KMS-11 (cell line): Measurements from ENCODE around the gene CSNK1G3.

Source experiments
- H2AFZ ChIP-seq: fragments of 200-600 bp; sonication (generic); 2 replicates; pipeline ENCODE4 v1.6.1; 2016; ENCODE audit warnings: antibody characterized with exemption, mixed run types, low read depth
- H3K27ac ChIP-seq: fragments of 200-600 bp; sonication (generic); 2 replicates; pipeline ENCODE4 v1.6.1; 2016; ENCODE audit warnings: mild to moderate bottlenecking, mixed run types
- H3K27me3 ChIP-seq: fragments of 200-600 bp; sonication (generic); 2 replicates; pipeline ENCODE4 v1.6.1; 2017; ENCODE audit warnings: mild to moderate bottlenecking, low read depth, mixed run types, moderate library complexity; ENCODE audit not compliant: insufficient read depth
- H3K36me3 ChIP-seq: fragments of 200-600 bp; sonication (generic); 2 replicates; pipeline ENCODE4 v1.6.1; 2017; ENCODE audit warnings: mild to moderate bottlenecking, mixed run types; ENCODE audit not compliant: insufficient read depth
- H3K4me1 ChIP-seq: fragments of 200-600 bp; sonication (generic); 2 replicates; pipeline ENCODE4 v1.6.1; 2016; ENCODE audit warnings: mild to moderate bottlenecking, low read depth, mixed run types; ENCODE audit not compliant: poor library complexity, severe bottlenecking
- H3K4me2 ChIP-seq: fragments of 200-600 bp; sonication (generic); 2 replicates; pipeline ENCODE4 v1.7.0; 2016; ENCODE audit warnings: mild to moderate bottlenecking, mixed run types
- H3K4me3 ChIP-seq: fragments of 200-600 bp; sonication (generic); IDR thresholded peaks from 2 replicates; pipeline ENCODE4 v1.6.1; 2017; ENCODE audit warnings: low read depth, low read length, mixed read lengths; ENCODE audit not compliant: insufficient read depth
- H3K79me2 ChIP-seq: fragments of 200-600 bp; sonication (generic); 2 replicates; pipeline ENCODE4 v1.6.1; 2016; ENCODE audit warnings: low read depth, mixed run types; ENCODE audit not compliant: insufficient read depth
- H3K9ac ChIP-seq: fragments of 200-600 bp; sonication (generic); 2 replicates; pipeline ENCODE4 v1.6.1; 2016; ENCODE audit warnings: mild to moderate bottlenecking, mixed run types
- H4K20me1 ChIP-seq: fragments of 200-600 bp; sonication (generic); 2 replicates; pipeline ENCODE4 v1.6.1; 2016; ENCODE audit warnings: mild to moderate bottlenecking, mixed run types; ENCODE audit not compliant: insufficient read depth
- TF ChIP-seq, protein P1 (sequence below): fragments of 200-600 bp; sonication (generic); conservative IDR thresholded peaks from 2 replicates; pipeline ENCODE4 v1.6.1; 2017; ENCODE audit warnings: low read depth, mild to moderate bottlenecking, antibody characterized with exemption, low read length, moderate library complexity, mixed read lengths

CSNK1G3 gene

DNA sequence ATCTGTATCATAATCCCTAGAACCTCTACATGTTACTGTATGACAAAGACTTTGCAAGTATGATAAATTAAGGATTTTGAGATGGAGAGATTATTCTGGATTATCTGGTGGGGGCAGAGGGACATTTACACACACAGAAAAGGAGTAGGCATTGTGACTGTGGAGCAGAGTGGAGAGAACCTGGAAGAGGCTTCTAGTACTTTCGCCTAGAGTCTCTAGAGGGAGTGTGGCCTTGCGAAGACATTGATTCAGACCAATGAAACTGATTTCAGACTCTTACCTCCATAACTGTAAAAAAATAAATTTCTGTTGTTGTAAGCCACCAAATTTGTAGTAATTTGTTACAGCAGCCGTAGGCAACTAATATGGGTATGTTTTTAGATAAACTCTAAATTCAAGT is 45.9 kb downstream of the CSNK1G3 start:
- no peaks in the 10 kb centered on the region for H3K36me3 ChIP-seq
- H2AFZ ChIP-seq: no peak overlapping the region
- no peak overlapping the region for H3K27ac ChIP-seq
- peaks cover 16% of the 10 kb centered on the region for H3K4me1 ChIP-seq
- TF ChIP-seq, protein P1, sequence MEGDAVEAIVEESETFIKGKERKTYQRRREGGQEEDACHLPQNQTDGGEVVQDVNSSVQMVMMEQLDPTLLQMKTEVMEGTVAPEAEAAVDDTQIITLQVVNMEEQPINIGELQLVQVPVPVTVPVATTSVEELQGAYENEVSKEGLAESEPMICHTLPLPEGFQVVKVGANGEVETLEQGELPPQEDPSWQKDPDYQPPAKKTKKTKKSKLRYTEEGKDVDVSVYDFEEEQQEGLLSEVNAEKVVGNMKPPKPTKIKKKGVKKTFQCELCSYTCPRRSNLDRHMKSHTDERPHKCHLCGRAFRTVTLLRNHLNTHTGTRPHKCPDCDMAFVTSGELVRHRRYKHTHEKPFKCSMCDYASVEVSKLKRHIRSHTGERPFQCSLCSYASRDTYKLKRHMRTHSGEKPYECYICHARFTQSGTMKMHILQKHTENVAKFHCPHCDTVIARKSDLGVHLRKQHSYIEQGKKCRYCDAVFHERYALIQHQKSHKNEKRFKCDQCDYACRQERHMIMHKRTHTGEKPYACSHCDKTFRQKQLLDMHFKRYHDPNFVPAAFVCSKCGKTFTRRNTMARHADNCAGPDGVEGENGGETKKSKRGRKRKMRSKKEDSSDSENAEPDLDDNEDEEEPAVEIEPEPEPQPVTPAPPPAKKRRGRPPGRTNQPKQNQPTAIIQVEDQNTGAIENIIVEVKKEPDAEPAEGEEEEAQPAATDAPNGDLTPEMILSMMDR: no peak
- H3K79me2 ChIP-seq: no peaks in the 10 kb centered on the region
- H3K27me3 ChIP-seq: no peaks in the 10 kb centered on the region
- no peak overlapping the region for H3K4me2 ChIP-seq
- no peaks in the 10 kb centered on the region for H4K20me1 ChIP-seq
- H3K4me3 ChIP-seq: no peak overlapping the region
- H3K9ac ChIP-seq: no peak overlapping the region

DNA sequence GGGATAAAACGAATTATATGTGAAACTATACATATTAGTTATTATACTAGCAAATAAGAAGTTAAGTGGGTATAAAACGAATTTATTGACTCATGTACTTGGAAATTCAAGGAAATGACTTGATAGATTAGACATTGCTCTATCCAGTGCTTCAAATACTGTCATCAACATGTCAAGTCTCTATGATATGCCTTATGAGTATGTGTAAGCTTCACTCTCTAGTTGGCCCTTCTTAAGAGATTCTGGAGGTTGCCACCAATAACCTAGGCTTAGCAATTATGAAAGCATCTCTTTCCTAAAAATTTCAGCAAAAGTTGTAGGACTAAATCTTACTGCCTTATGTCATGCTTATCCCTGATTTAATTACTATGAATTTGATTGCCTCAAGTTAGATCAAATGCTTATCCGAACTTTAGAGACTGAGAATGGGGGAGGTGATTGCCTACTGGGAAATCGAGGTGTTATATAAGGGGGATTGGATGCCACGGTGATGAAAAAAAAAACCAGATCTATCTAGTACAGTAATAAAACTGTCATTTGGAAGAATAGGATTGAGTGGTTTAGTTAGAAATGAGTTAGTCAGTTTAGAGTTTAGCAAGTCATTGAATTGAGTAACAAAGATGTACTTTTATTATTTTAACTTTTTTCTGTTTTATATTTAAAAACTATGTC is 46.9 kb downstream of the CSNK1G3 start:
- Histone ChIP-seq H2AFZ (no peak overlapping the region), H3K27me3 (no peaks in the 10 kb centered on the region), H3K27ac (no peak overlapping the region), H4K20me1 (no peaks in the 10 kb centered on the region), H3K36me3 (no peaks in the 10 kb centered on the region), H3K4me2 (no peak overlapping the region), H3K9ac (no peak overlapping the region), H3K4me1 (peaks cover 16% of the 10 kb centered on the region), H3K4me3 (no peak overlapping the region), H3K79me2 (no peaks in the 10 kb centered on the region)
- TF ChIP-seq, protein P1: no peak

DNA sequence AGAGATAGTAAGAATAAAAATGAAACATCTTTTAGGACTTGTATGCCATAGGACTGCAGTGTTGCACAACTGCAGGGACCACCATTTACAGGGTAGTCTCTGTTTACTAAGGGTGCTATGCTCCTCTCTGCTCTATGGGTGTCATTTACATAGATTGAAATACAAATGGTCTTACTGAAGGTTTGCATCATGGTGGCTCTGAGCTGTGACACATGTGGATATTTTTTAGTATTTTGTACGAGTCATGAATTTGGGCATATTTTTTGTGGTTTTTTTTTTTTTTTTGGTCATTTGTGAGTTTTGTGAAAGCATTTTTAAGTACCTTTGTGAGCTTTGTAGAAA is 47.4 kb downstream of the CSNK1G3 start:
- no peak overlapping the region for H3K4me3 ChIP-seq
- H3K27me3 ChIP-seq: no peaks in the 10 kb centered on the region
- TF ChIP-seq, protein P1: no peak
- peaks cover 16% of the 10 kb centered on the region for H3K4me1 ChIP-seq
- H3K36me3 ChIP-seq: no peaks in the 10 kb centered on the region
- H3K79me2 ChIP-seq: no peaks in the 10 kb centered on the region
- no peaks in the 10 kb centered on the region for H4K20me1 ChIP-seq
- no peak overlapping the region for H3K27ac ChIP-seq
- no peak overlapping the region for H3K9ac ChIP-seq
- H3K4me2 ChIP-seq: no peak overlapping the region
- H2AFZ ChIP-seq: no peak overlapping the region

- H4K20me1 ChIP-seq: no peaks in the 10 kb centered on the region
- H3K36me3 ChIP-seq: no peaks in the 10 kb centered on the region
- no peak overlapping the region for H3K27ac ChIP-seq
- no peaks in the 10 kb centered on the region for H3K27me3 ChIP-seq
- no peak overlapping the region for H3K9ac ChIP-seq
- TF ChIP-seq, protein P1: no peak
- no peaks in the 10 kb centered on the region for H3K79me2 ChIP-seq
- no peak overlapping the region for H3K4me3 ChIP-seq
- no peak overlapping the region for H2AFZ ChIP-seq
- no peak overlapping the region for H3K4me2 ChIP-seq
- peaks cover 16% of the 10 kb centered on the region for H3K4me1 ChIP-seq
Measured at GRCh38 chr5:123561230-123561629, 49.3 kb downstream of the CSNK1G3 start.
